K562 (cell line): ENCODE measurements around the gene LRRIQ1.

Source experiments
- CTCF ChIP-seq, 3 experiments: IDR thresholded peaks in 2 of 3; conservative IDR thresholded peaks in 1 of 3; 2 replicates each; pipeline ENCODE4 v1.5.1; 2011 to 2012; ENCODE audit warnings: low read length in 3 of 3, mild to moderate bottlenecking in 3 of 3, control low read depth in 2 of 3, improper control_type of control experiment in 1 of 3, inconsistent platforms in 1 of 3, low read depth in 1 of 3, mixed read lengths in 1 of 3, moderate library complexity in 1 of 3; ENCODE audit not compliant: insufficient read depth in 2 of 3
- EZH2 ChIP-seq: IDR thresholded peaks from 2 replicates; pipeline ENCODE4 v1.6.1; 2012; ENCODE audit warnings: low read depth, mild to moderate bottlenecking, inconsistent platforms, low read length, borderline replicate concordance
- HNRNPLL ChIP-seq: fragments of 200-400 bp; formaldehyde crosslinking; IDR thresholded peaks from 2 replicates; pipeline ENCODE4 v1.6.1; 2017; ENCODE audit warnings: low read length, low read depth, mild to moderate bottlenecking; ENCODE audit not compliant: poor library complexity, severe bottlenecking

GRCh38 chr12:85274315-85274651, 238.1 kb downstream of the LRRIQ1 start:
- TF ChIP-seq CTCF (IDR thresholded peaks at IDR 0.05 in 2 of 3, conservative IDR thresholded peaks at IDR 0.05 in 1 of 3; ENCODE audit: insufficient read depth in 2 of 3, low read depth in 1 of 3, low read length in 3 of 3) (no peak), HNRNPLL (no peak), EZH2 (no peak)
